Omental fat pad (tissue), 4 donors: ENCODE results near the gene BDKRB2. TPM values are rescaled to one million over a fixed set of nuclear protein-coding genes. Genes with fewer than 3 reads are reported as not detected.
A peak's percentile ranks its signal among the peaks of the same experiment; 100 is the strongest.

Experiments
- ATAC-seq: fragments of 150-250 bp; one replicate; pipeline ENCODE4 v1.9.1; 2016; ENCODE audit warnings: mild to moderate bottlenecking, moderate library complexity; ENCODE audit not compliant: low FRiP score
- DNase-seq: peaks from one replicate; pipeline ENCODE4 v3.0.0-alpha.2; 2019; ENCODE audit warnings: low spot score
- total RNA-seq, 4 donors: library from RNA; depleted of rRNA; stranded (reverse); fragments of >200 nt; gene quantifications; one replicate each; pipeline ENCODE4 v1.1.0, GENCODE V29; 2016
- TF ChIP-seq, protein P1 (sequence below), 3 donors: fragments of 450-650 bp; IDR thresholded peaks; one replicate each; pipeline ENCODE4 v1.5.1; 2016 to 2017; ENCODE audit warnings: antibody characterized with exemption in 3 of 3, mild to moderate bottlenecking in 3 of 3, moderate library complexity in 2 of 3

BDKRB2 gene
- total RNA-seq, 4 donors from 2014 or later, result 4.0 to 28.0 (median 12.1) TPM

DNA sequence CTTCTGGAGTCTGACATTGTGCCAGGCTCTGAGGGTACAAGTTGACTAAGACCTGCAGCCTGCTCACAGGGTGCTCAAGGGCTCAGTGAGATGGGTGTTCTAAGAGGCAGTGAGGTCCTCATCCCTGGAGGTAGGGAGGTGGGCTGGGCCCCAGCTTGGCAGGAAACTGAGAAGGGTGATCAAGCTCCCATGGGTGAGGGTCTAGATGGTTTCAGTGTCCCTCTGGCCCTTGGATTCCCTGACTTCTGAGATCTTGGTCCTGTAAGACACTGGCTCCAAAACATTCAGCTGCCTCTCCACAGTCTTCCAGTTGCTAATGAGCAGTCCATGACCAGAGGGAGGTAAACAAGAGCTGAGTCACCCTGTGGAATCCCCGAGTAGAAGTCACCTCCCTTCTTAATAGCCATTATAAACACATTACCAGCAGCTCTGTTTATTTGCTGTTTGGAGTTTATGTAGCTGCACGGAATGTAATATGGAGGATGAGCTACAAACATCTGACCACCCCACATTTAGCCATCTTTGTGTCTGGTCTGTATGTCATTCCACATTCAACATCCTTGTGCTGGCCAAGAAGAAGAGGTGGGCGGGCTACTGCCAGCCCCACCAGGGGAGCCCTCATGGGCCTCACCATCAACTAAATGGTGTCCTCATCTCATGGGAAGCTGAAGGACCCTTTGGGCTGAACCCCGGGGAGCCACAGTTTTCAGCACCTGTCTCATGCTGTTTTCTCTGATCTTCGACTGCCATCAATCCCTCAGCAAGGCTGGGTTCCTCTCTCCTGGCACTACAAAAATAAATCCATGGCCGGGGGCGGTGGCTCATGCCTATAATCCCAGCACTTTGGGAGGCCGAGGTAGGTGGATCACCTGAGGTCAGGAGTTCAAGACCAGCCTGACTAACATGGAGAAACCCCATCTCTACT is 37.2 kb upstream of the BDKRB2 start:
- ATAC-seq (peak; percentile 79), DNase-seq (no peak)
- TF ChIP-seq, protein P1, sequence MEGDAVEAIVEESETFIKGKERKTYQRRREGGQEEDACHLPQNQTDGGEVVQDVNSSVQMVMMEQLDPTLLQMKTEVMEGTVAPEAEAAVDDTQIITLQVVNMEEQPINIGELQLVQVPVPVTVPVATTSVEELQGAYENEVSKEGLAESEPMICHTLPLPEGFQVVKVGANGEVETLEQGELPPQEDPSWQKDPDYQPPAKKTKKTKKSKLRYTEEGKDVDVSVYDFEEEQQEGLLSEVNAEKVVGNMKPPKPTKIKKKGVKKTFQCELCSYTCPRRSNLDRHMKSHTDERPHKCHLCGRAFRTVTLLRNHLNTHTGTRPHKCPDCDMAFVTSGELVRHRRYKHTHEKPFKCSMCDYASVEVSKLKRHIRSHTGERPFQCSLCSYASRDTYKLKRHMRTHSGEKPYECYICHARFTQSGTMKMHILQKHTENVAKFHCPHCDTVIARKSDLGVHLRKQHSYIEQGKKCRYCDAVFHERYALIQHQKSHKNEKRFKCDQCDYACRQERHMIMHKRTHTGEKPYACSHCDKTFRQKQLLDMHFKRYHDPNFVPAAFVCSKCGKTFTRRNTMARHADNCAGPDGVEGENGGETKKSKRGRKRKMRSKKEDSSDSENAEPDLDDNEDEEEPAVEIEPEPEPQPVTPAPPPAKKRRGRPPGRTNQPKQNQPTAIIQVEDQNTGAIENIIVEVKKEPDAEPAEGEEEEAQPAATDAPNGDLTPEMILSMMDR (IDR thresholded peaks at IDR 0.05), result no peak

DNA sequence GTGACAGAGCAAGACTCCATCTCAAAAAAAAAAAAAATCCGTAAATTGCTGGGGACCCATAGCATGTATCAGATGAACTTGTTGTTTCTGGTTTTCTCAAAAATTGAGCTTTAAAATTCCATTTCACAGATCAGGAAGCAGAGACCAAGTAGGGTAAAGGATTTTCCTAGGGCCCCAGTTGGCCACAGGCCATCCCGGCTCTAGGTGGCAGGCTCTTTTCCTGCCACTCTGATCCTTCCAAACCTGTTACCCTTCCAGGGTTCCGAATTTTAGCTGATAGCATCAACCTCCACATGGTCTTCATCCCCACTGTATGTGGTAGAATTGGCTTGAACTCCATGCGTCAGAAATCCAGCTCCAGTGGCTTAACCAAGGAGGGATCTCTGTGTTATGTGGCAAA is 36.1 kb upstream of the BDKRB2 start:
- no peak for DNase-seq
- no peak for ATAC-seq
- TF ChIP-seq, protein P1 (IDR thresholded peaks at IDR 0.05), result no peak

DNA sequence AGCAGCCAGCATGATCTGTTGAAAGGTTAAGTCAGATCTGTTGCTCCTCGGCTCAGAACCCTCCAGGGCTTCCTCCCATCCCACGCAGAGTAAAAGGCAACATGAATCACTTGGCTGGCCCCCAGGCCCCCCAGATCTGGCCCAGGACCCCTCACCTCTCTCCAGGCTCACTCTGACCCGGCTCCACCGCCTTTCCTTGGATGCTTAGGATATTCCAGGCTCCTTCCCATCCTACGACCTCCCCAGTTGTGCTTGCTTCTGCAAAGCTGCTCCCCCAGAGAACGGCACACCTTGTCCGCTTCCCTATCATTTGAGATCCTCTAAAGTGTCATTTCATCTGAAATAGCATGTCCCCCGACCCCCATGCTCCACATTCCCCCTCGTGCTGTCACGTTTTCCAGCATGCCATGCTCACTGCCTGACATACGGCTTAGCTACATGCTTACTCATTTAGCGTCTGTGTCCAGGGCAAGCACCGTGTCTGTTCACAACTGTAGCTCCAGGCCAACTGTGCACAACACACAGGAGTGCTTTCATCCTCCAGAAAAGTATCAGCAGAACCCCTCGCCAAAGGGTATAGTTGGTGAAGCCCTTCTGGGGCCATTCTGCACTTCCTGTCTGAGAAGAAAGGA is 33.6 kb upstream of the BDKRB2 start:
- DNase-seq, result no peak
- TF ChIP-seq, protein P1 (IDR thresholded peaks at IDR 0.05), result no peak
- no peak for ATAC-seq

DNA sequence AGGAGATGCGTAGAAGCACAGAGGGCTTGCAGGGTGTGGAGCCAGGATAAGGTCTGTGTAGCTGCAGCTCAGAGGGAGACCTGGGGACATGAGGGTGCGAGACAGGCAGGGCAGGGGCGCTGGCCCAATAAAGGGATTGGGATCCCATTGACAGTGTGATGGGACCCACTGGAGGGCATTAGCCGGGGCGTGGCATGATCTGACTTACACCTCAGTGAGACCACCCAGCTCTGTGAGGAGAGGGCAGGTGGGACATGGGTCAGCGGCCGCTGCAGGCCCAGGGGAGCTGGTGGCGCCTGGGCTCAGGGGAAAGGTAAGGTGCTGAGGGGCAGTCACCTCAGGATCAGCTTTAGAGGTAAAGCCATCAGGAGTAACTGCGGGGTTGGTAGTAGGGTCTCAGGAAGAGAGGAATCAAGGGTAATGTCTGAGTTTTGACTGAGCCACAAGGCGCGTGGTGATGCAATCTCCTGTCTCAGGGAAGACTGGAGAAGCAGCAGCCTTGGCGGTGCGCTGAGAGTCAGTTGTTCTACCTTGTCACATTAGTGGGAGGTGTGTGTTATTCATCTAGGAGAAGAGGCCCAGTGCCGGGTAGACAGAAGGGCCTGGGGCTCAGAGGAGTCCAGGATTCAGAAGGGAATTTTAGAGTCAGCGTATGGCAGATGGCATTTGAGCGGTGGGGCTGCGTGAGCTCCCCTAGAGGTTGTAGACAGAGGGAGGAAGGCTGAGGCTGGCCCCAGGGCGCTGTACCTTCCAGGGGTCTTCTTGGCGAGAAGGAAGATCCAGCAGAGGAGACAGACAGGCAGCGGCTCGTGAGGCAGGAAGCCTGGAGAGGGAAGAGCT is 30.8 kb upstream of the BDKRB2 start:
- DNase-seq, result no peak
- TF ChIP-seq, protein P1 (IDR thresholded peaks at IDR 0.05), result no peak
- no peak for ATAC-seq

DNA sequence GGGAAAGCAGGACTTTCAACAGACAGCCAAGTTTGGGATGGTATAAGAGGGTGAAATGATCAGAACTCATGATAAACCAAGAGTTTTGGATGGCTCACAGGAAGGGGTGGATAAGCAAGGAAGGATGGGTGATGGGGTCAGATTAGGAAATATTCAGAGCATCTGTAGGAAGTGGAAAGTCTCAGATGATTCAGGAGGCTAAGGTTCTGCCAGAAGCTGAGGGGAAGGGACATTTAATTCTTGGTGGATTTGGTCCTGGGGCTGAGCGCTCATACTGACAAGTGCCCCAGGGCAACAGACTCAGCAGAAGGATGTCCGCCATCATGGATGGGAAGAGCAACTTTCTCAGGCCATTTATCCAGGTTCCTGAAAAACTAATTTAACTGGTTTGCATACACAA is 28.4 kb upstream of the BDKRB2 start:
- TF ChIP-seq, protein P1 (IDR thresholded peaks at IDR 0.05), result no peak
- peak; percentile 73 for ATAC-seq
- no peak for DNase-seq

DNA sequence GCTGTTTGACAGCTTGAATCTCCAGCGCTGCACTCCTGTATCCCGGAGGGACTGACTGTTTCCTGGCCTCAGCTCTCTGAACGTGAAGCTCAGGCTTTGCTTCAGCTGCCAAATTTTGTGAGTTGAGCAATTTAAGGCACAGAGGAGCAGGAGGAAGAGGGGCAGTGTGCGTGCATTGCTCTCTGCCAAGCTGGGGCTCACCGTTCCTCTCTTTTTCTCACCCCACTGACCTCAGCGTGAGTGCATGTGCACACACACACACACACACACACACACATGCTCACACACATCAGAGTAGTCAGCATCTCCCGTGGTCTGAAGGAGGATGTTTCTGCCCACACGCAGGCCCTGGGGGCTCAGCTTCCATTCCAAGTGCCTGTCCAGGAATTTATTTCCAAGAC is 27.8 kb upstream of the BDKRB2 start:
- ATAC-seq (peak; percentile 73), DNase-seq (no peak)

More for the DNA sequence above, 27.8 kb upstream of the BDKRB2 start:
- TF ChIP-seq, protein P1 (IDR thresholded peaks at IDR 0.05), result no peak
